ENCODE data around the gene MIEF1.

GRCh38 chr22:39567135-39567946 is 65.3 kb downstream of the MIEF1 start:
- TF ChIP-seq ESRRG (CRISPR knock-in tag; IDR thresholded peaks at IDR 0.05) (no peak), ZFP30 (CRISPR knock-in tag; IDR thresholded peaks at IDR 0.05) (no peak), ZNF565 (CRISPR knock-in tag; conservative IDR thresholded peaks at IDR 0.05; ENCODE audit: low read depth) (no peak), CSDC2 (CRISPR knock-in tag; IDR thresholded peaks at IDR 0.05) (no peak), PPARA (CRISPR knock-in tag; IDR thresholded peaks at IDR 0.05; ENCODE audit: borderline replicate concordance) (no peak), TOX (CRISPR knock-in tag; IDR thresholded peaks at IDR 0.05; ENCODE audit: borderline replicate concordance) (no peak), SNAI2 (CRISPR knock-in tag; IDR thresholded peaks at IDR 0.05) (no peak), ZNF8 (CRISPR knock-in tag; IDR thresholded peaks at IDR 0.05) (no peak)

All from SK-N-SH treated with all-trans-retinoic acid at 6 μM for 48 hours (cell line).